ENCODE results near the gene HMOX2. TPM values are rescaled to one million over a fixed set of nuclear protein-coding genes. Genes with fewer than 3 reads are reported as not detected.
A peak's percentile ranks its signal among the peaks of the same experiment; 100 is the strongest.

The HMOX2 gene
- total and polyA plus RNA-seq, 2 of the 13 experiments (the other 11 are each of a cell fraction or from before 2014, with no cell fraction given), result 60.3 to 70.4 TPM

- peak overlapping the region; percentile 93 for H3K9ac ChIP-seq (ENCODE audit: insufficient read depth, low read depth, low read length)
- H3K79me2 ChIP-seq (ENCODE audit: insufficient read depth, low read length), result peaks cover 55% of the 10 kb centered on the region
- no peaks in the 10 kb centered on the region for H3K27me3 ChIP-seq (ENCODE audit: control insufficient read depth in 1 of 2, insufficient read depth in 2 of 2, low read length in 2 of 2)
- WGBS (ENCODE audit: low lambda C conversion rate), result 2% methylated on average over 10 of the region's 75 CpGs
- H3K9me3 ChIP-seq (ENCODE audit: low read length), result peaks cover 16% of the 10 kb centered on the region
- peaks cover 25% of the 10 kb centered on the region; the same call in 1 of the 2 replicates for H4K20me1 ChIP-seq (ENCODE audit: insufficient read depth, low read length)
- H3K36me3 ChIP-seq (replicated peaks in 1 of 2; ENCODE audit: control insufficient read depth in 1 of 2, insufficient read depth in 2 of 2, low read length in 2 of 2), result peaks cover 2 to 5% of the 10 kb centered on the region in 2 experiments; a peak in 3 of 5 replicates
- FAIRE-seq, result no peak
- H2AFZ ChIP-seq (ENCODE audit: low read length), result no peak overlapping the region
- intact Hi-C loops (cut with micrococcal nuclease; ENCODE audit: unreplicated experiment), result loop anchor here (2.0 kb wide), 1 partner anchor 79 kb away; no protein-coding TSS in a partner anchor
- ChIA-PET POLR2A (interaction anchor here (0.9 to 3.1 kb wide), 8 partner anchors 11 to 127 kb away, joined by 3 to 17 read pairs (median 4); partner anchors contain the start of gene MGRN1), CTCF (ENCODE audit: low intra/inter-chr PET ratio, low total read pairs) (no interaction called here)
- peak overlapping the region; percentile 93 for H3K4me2 ChIP-seq (ENCODE audit: low read depth, low read length)
- ATAC-seq, result peak; percentile 60
- peaks cover 47% of the 10 kb centered on the region for H3K4me1 ChIP-seq (ENCODE audit: insufficient read depth, low read length)
- no peak for DNase-seq (ENCODE audit: low spot score)
- no TSS peak for BruUV-seq (replicated peaks)
- H3K27ac ChIP-seq (ENCODE audit: extremely low read length, insufficient read depth, low read length), result peak overlapping the region; percentile 93
- H3K4me3 ChIP-seq (replicated peaks in 1 of 3; ENCODE audit: insufficient read depth in 1 of 3, low read depth in 2 of 3, low read length in 3 of 3), result peak overlapping the region; percentile 77 to 90 (median 88)
- in situ Hi-C loops (cut with HindIII; ENCODE audit: extremely low pct_ligation_motif_present, low pct_unique_long_range_greater_than_20kb), result no loop called here
- 0 out of 2 replicates have a peak, but pooled peaks have one; percentile 17 for TF ChIP-seq ZNF629 (CRISPR knock-in tag; conservative IDR thresholded peaks at IDR 0.05)
- peak; percentile 55; the same call in 1 of the 2 replicates for TF ChIP-seq HIC2 (CRISPR knock-in tag; IDR thresholded peaks at IDR 0.05; ENCODE audit: low read depth)
- 0 out of 2 replicates have a peak, but pooled peaks have one; percentile 23 for TF ChIP-seq ZNF550 (CRISPR knock-in tag; IDR thresholded peaks at IDR 0.05; ENCODE audit: borderline replicate concordance)
- TF ChIP-seq ZBTB43 (CRISPR knock-in tag; conservative IDR thresholded peaks at IDR 0.05), result 0 out of 2 replicates have a peak, but pooled peaks have one; percentile 16
- TF ChIP-seq SAP130 (CRISPR knock-in tag; IDR thresholded peaks at IDR 0.05; ENCODE audit: low read depth), result peak; percentile 48; the same call in 1 of the 2 replicates
- TF ChIP-seq TFAP4 (IDR thresholded peaks at IDR 0.05; ENCODE audit: borderline replicate concordance, low read depth), result peak; percentile 33; the same call in 1 of the 2 replicates
- TF ChIP-seq ZNF33A (CRISPR knock-in tag; IDR thresholded peaks at IDR 0.05; ENCODE audit: borderline replicate concordance), result no peak
- peak; percentile 47 for TF ChIP-seq KMT2A (CRISPR knock-in tag; IDR thresholded peaks at IDR 0.05)
- peak; percentile 41; the same call in 1 of the 2 replicates for TF ChIP-seq CBFB (CRISPR knock-in tag; IDR thresholded peaks at IDR 0.05)
- peak; percentile 4; the same call in 1 of the 2 replicates for TF ChIP-seq STAG1 (CRISPR knock-in tag; IDR thresholded peaks at IDR 0.05)
- peak; percentile 47 for TF ChIP-seq ZNF883 (CRISPR knock-in tag; IDR thresholded peaks at IDR 0.05; ENCODE audit: not compliant biosample characterization)
- TF ChIP-seq ZNF232 (CRISPR knock-in tag; IDR thresholded peaks at IDR 0.05; ENCODE audit: borderline replicate concordance), result 0 out of 2 replicates have a peak, but pooled peaks have one; percentile 56
- TF ChIP-seq NFKB2 (CRISPR knock-in tag; IDR thresholded peaks at IDR 0.05; ENCODE audit: borderline replicate concordance), result 0 out of 2 replicates have a peak, but pooled peaks have one; percentile 43
- no peak for TF ChIP-seq MTF1 (CRISPR knock-in tag; IDR thresholded peaks at IDR 0.05)
- TF ChIP-seq POLR2A (IDR thresholded peaks at IDR 0.05; ENCODE audit: insufficient read depth in 1 of 2, low read depth in 2 of 2, low read length in 2 of 2), result no peak
- TF ChIP-seq ZSCAN21 (CRISPR knock-in tag; IDR thresholded peaks at IDR 0.05; ENCODE audit: borderline replicate concordance), result 0 out of 2 replicates have a peak, but pooled peaks have one; percentile 23
- peak; percentile 47; the same call in 1 of the 2 replicates for TF ChIP-seq IRF9 (CRISPR knock-in tag; IDR thresholded peaks at IDR 0.05; ENCODE audit: borderline replicate concordance)
- TF ChIP-seq ZNF205 (CRISPR knock-in tag; IDR thresholded peaks at IDR 0.05), result no peak
Measured at GRCh38 chr16:4537376-4538343, 61.5 kb downstream of the HMOX2 start.
